ENCODE results near the gene MPND. TPM values are rescaled to one million over a fixed set of nuclear protein-coding genes. Genes with fewer than 3 reads are reported as not detected.

MPND gene
- total RNA-seq, 1 experiment from 2014 or later: 24.3 TPM

DNA sequence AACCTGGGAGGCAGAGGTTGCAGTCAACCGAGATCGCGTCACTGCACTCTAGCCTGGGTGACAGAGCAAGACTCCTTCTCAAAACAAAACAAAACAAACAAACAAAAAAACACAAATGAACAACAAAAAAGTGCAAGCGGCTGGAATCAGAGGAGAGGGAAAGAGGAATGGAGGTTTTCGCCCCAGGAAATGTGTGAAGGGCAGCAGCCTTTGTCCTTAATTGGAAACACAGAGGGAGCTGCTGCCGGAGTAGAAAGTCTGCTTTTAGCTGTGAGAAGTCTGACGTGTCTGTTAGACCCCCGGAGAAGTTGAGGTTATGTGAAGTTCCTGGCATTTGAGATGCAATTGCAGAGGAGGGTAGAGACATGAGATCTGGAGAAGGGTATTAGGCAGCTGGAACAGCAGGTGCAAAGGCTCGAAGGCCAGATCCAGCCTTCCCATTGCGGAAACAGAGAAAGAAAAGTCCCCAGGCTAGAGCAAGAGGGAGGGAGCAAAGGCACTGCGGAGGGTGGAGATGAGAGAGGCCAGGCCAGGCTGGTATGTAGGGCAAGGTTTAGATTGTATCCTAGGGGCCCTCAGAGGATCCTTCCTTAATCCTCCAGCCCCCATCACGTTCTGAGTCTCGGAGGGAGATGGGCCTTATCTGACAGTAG, 41.6 kb upstream of the MPND start (continued):
- TF ChIP-seq, protein P1, sequence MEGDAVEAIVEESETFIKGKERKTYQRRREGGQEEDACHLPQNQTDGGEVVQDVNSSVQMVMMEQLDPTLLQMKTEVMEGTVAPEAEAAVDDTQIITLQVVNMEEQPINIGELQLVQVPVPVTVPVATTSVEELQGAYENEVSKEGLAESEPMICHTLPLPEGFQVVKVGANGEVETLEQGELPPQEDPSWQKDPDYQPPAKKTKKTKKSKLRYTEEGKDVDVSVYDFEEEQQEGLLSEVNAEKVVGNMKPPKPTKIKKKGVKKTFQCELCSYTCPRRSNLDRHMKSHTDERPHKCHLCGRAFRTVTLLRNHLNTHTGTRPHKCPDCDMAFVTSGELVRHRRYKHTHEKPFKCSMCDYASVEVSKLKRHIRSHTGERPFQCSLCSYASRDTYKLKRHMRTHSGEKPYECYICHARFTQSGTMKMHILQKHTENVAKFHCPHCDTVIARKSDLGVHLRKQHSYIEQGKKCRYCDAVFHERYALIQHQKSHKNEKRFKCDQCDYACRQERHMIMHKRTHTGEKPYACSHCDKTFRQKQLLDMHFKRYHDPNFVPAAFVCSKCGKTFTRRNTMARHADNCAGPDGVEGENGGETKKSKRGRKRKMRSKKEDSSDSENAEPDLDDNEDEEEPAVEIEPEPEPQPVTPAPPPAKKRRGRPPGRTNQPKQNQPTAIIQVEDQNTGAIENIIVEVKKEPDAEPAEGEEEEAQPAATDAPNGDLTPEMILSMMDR (IDR thresholded peaks at IDR 0.05 in 2 of 3, conservative IDR thresholded peaks at IDR 0.05 in 1 of 3; ENCODE audit: borderline replicate concordance in 1 of 3, insufficient read depth in 1 of 3, low read depth in 2 of 3, low read length in 2 of 3): no peak

- H3K4me2 ChIP-seq (ENCODE audit: low read length): no peak within 1 kb of the TSS
Observed at GRCh38 chr19:4302243-4302640, 41.1 kb upstream of the MPND start, which contains the start of gene TMIGD2. Gene TMIGD2, minus strand, starts transcription at chr19:4302389. Its CDS starts 4 bp downstream, at chr19:4302385.

More at GRCh38 chr19:4302243-4302640, 41.1 kb upstream of the MPND start, which contains the start of gene TMIGD2:
- TF ChIP-seq EGR1 (IDR thresholded peaks at IDR 0.05; ENCODE audit: low read depth): no peak
- no peak for TF ChIP-seq ATF3 (IDR thresholded peaks at IDR 0.05)
- TF ChIP-seq MAX (IDR thresholded peaks at IDR 0.05): no peak
- no peak for TF ChIP-seq EZH2 (IDR thresholded peaks at IDR 0.05)
- no peaks in the 10 kb centered on the region for H3K9me2 ChIP-seq (ENCODE audit: insufficient read depth)
- no peak within 1 kb of the TSS for H2AFZ ChIP-seq (ENCODE audit: low read depth, low read length, poor library complexity, severe bottlenecking)
- H3K36me3 ChIP-seq (ENCODE audit: control insufficient read depth in 1 of 2, insufficient read depth in 2 of 2, low read length in 2 of 2): no peaks in the 10 kb centered on the region
- H3K9ac ChIP-seq (ENCODE audit: low read length): no peak within 1 kb of the TSS
- intact Hi-C loops (cut with micrococcal nuclease): no loop called here
- DNase-seq (ENCODE audit: low read depth, low spot score) (no peak), ATAC-seq (no peak)
- no peaks in the 10 kb centered on the region for H4K20me1 ChIP-seq (ENCODE audit: insufficient read depth)
- H3K4me3 ChIP-seq (replicated peaks in 1 of 2; ENCODE audit: low read depth in 1 of 2, low read length in 2 of 2): no peak within 1 kb of the TSS
- ChIA-PET POLR2A (no interaction called here), CTCF (no interaction called here), RAD21 (ENCODE audit: low non-redundant PET in 1 of 2, low total read pairs in 2 of 2, uncharacterized antibody in 2 of 2, unreplicated experiment in 2 of 2) (no interaction called here)
- H3K27ac ChIP-seq (ENCODE audit: low read depth, low read length): no peak within 1 kb of the TSS
- BruUV-seq (replicated peaks): no TSS peak
- peaks cover 4 to 9% of the 10 kb centered on the region in 2 experiments; a peak in 2 of 4 replicates for H3K4me1 ChIP-seq (ENCODE audit: control insufficient read depth in 1 of 2, insufficient read depth in 2 of 2, low read length in 2 of 2)
- no peaks in the 10 kb centered on the region for H3K79me2 ChIP-seq (ENCODE audit: insufficient read depth, low read length)
- H3K9me3 ChIP-seq (ENCODE audit: control insufficient read depth in 1 of 2, insufficient read depth in 1 of 2, low read depth in 1 of 2, low read length in 2 of 2): no peaks in the 10 kb centered on the region
- no peaks in the 10 kb centered on the region for H3K27me3 ChIP-seq (ENCODE audit: insufficient read depth, low read length)
